Ovary (tissue), 3 donors: ENCODE measurements around the gene EID3.
"Not testable (repeated sequence)": the region's sequence is repeated elsewhere in the genome, so short reads cannot be mapped to it uniquely, and the experiment has no call there.

ENCODE experiments used
- CTCF ChIP-seq, 3 donors: fragments of 450-650 bp in 2 of 3; fragments of 200-600 bp in 1 of 3; IDR thresholded peaks; one replicate each; pipeline versions ENCODE4 v1.5.1 to v1.8.0; 2016 to 2022; ENCODE audit warnings: antibody characterized with exemption in 3 of 3, mild to moderate bottlenecking in 1 of 3
- EP300 ChIP-seq: sonication (generic); formaldehyde crosslinking; IDR thresholded peaks from one replicate; pipeline ENCODE4 v1.6.1; 2017; ENCODE audit warnings: antibody characterized with exemption
- donor health status: DM: no; HTN: no; CAD: no.

GRCh38 chr12:104332273-104332672, 28.7 kb downstream of the EID3 start:
- TF ChIP-seq CTCF (IDR thresholded peaks at IDR 0.05); EP300: not testable (repeated sequence)
